ENCODE results near the gene KCNJ12. TPM values are rescaled to one million over a fixed set of nuclear protein-coding genes. Genes with fewer than 3 reads are reported as not detected.
"Not testable (repeated sequence)": the region's sequence is repeated elsewhere in the genome, so short reads cannot be mapped to it uniquely, and the experiment has no call there.

KCNJ12 gene
- total RNA-seq, 2 experiments from 2014 or later, result not detected

GRCh38 chr17:21417349-21417748 is 41.2 kb downstream of the KCNJ12 start:
- ATAC-seq (ENCODE audit: low read depth); POLR2A ChIA-PET; H3K36me3 Mint-ChIP-seq; H3K27me3 Mint-ChIP-seq; H3K27ac Mint-ChIP-seq; H3K4me1 Mint-ChIP-seq; DNase-seq; H3K4me3 Mint-ChIP-seq; H3K9me3 Mint-ChIP-seq: not testable (repeated sequence)

- POLR2A ChIA-PET, result no interaction called here
- H3K27me3 Mint-ChIP-seq, result no peaks in the 10 kb centered on the region
- peaks cover 7% of the 10 kb centered on the region for H3K4me1 Mint-ChIP-seq
- DNase-seq (no peak), ATAC-seq (ENCODE audit: low read depth) (no peak)
- H3K27ac Mint-ChIP-seq, result no peak overlapping the region
- no peaks in the 10 kb centered on the region for H3K36me3 Mint-ChIP-seq
- H3K9me3 Mint-ChIP-seq, result no peaks in the 10 kb centered on the region
- H3K4me3 Mint-ChIP-seq, result no peak overlapping the region
Measured at GRCh38 chr17:21417921-21418320, 41.8 kb downstream of the KCNJ12 start.

GRCh38 chr17:21418446-21419298 is 42.5 kb downstream of the KCNJ12 start:
- DNase-seq (no peak), ATAC-seq (ENCODE audit: low read depth) (no peak)
- Mint-ChIP-seq H3K4me1 (peaks cover 7% of the 10 kb centered on the region), H3K36me3 (no peaks in the 10 kb centered on the region), H3K27ac (no peak overlapping the region), H3K4me3 (no peak overlapping the region), H3K9me3 (no peaks in the 10 kb centered on the region), H3K27me3 (no peaks in the 10 kb centered on the region)
- POLR2A ChIA-PET, result no interaction called here

- ATAC-seq (ENCODE audit: low read depth) (peak; percentile 65), DNase-seq (no peak)
- peak overlapping the region; percentile 25 for H3K4me3 Mint-ChIP-seq
- no peaks in the 10 kb centered on the region for H3K9me3 Mint-ChIP-seq
- no peak overlapping the region for H3K27ac Mint-ChIP-seq
- H3K27me3 Mint-ChIP-seq, result no peaks in the 10 kb centered on the region
- H3K4me1 Mint-ChIP-seq, result peaks cover 7% of the 10 kb centered on the region
- no peaks in the 10 kb centered on the region for H3K36me3 Mint-ChIP-seq
- POLR2A ChIA-PET, result no interaction called here
Measured at GRCh38 chr17:21419299-21420239, 43.4 kb downstream of the KCNJ12 start.

GRCh38 chr17:21420503-21421090 is 44.4 kb downstream of the KCNJ12 start:
- H3K4me1 Mint-ChIP-seq; H3K9me3 Mint-ChIP-seq; H3K4me3 Mint-ChIP-seq; H3K36me3 Mint-ChIP-seq; ATAC-seq (ENCODE audit: low read depth); H3K27ac Mint-ChIP-seq; DNase-seq; H3K27me3 Mint-ChIP-seq; POLR2A ChIA-PET: not testable (repeated sequence)

GRCh38 chr17:21421421-21422310 is 45.5 kb downstream of the KCNJ12 start:
- H3K36me3 Mint-ChIP-seq; H3K9me3 Mint-ChIP-seq; POLR2A ChIA-PET; H3K4me1 Mint-ChIP-seq; H3K4me3 Mint-ChIP-seq; ATAC-seq (ENCODE audit: low read depth); DNase-seq; H3K27me3 Mint-ChIP-seq; H3K27ac Mint-ChIP-seq: not testable (repeated sequence)

GRCh38 chr17:21422311-21423189 is 46.4 kb downstream of the KCNJ12 start:
- POLR2A ChIA-PET, H3K4me1 Mint-ChIP-seq: not testable (repeated sequence)

GRCh38 chr17:21423190-21423493 is 47.0 kb downstream of the KCNJ12 start:
- H3K36me3 Mint-ChIP-seq; H3K4me1 Mint-ChIP-seq; DNase-seq; H3K4me3 Mint-ChIP-seq; H3K9me3 Mint-ChIP-seq; H3K27ac Mint-ChIP-seq; H3K27me3 Mint-ChIP-seq; POLR2A ChIA-PET; ATAC-seq (ENCODE audit: low read depth): not testable (repeated sequence)

More at GRCh38 chr17:21422311-21423189, 46.4 kb downstream of the KCNJ12 start:
- H3K27me3 Mint-ChIP-seq; DNase-seq; H3K4me3 Mint-ChIP-seq; H3K36me3 Mint-ChIP-seq; H3K27ac Mint-ChIP-seq; ATAC-seq (ENCODE audit: low read depth); H3K9me3 Mint-ChIP-seq: not testable (repeated sequence)

GRCh38 chr17:21424697-21425096 is 48.5 kb downstream of the KCNJ12 start:
- H3K4me1 Mint-ChIP-seq; H3K27ac Mint-ChIP-seq; H3K9me3 Mint-ChIP-seq; POLR2A ChIA-PET; DNase-seq; H3K4me3 Mint-ChIP-seq; H3K27me3 Mint-ChIP-seq; H3K36me3 Mint-ChIP-seq; ATAC-seq (ENCODE audit: low read depth): not testable (repeated sequence)

GRCh38 chr17:21425321-21425720 is 49.2 kb downstream of the KCNJ12 start:
- no peaks in the 10 kb centered on the region for H3K36me3 Mint-ChIP-seq
- no peaks in the 10 kb centered on the region for H3K27me3 Mint-ChIP-seq
- H3K9me3 Mint-ChIP-seq, result no peaks in the 10 kb centered on the region
- POLR2A ChIA-PET, result no interaction called here
- no peak overlapping the region for H3K27ac Mint-ChIP-seq
- no peaks in the 10 kb centered on the region for H3K4me1 Mint-ChIP-seq
- H3K4me3 Mint-ChIP-seq, result no peak overlapping the region
- no peak for DNase-seq
- ATAC-seq (ENCODE audit: low read depth), result no peak

- Mint-ChIP-seq H3K9me3 (no peaks in the 10 kb centered on the region), H3K27ac (no peak overlapping the region), H3K4me3 (no peak overlapping the region), H3K27me3 (no peaks in the 10 kb centered on the region), H3K4me1 (no peaks in the 10 kb centered on the region), H3K36me3 (no peaks in the 10 kb centered on the region)
- POLR2A ChIA-PET, result no interaction called here
- DNase-seq (no peak), ATAC-seq (ENCODE audit: low read depth) (no peak)
Measured at GRCh38 chr17:21425736-21426135, 49.6 kb downstream of the KCNJ12 start.

- H3K27me3 Mint-ChIP-seq; H3K9me3 Mint-ChIP-seq; DNase-seq; H3K27ac Mint-ChIP-seq; H3K36me3 Mint-ChIP-seq; H3K4me3 Mint-ChIP-seq; H3K4me1 Mint-ChIP-seq; ATAC-seq (ENCODE audit: low read depth); POLR2A ChIA-PET: not testable (repeated sequence)
Measured at GRCh38 chr17:21426246-21426645, 50.1 kb downstream of the KCNJ12 start.

All from activated naive CD8-positive, alpha-beta T cell treated with anti-CD3 and anti-CD28 coated beads, Interleukin-2, amount 10 ng/mL, durations not matched to agents 7 days and 5 days (primary cell).